Osteoblast (primary cell): ENCODE results near the gene ASCC2. TPM values are rescaled to one million over a fixed set of nuclear protein-coding genes. Genes with fewer than 3 reads are reported as not detected.
A peak's percentile ranks its signal among the peaks of the same experiment; 100 is the strongest.

Experiments used
- DNase-seq: peaks from one replicate; pipeline ENCODE4 v3.0.0; 2011; ENCODE audit warnings: low spot score, mixed read lengths; ENCODE audit not compliant: insufficient read length; ENCODE audit errors: missing footprints
- H2AFZ ChIP-seq: 2 replicates; pipeline ENCODE4 v1.6.0; 2011; ENCODE audit warnings: mild to moderate bottlenecking, low read length
- H3K27ac ChIP-seq: 2 replicates; pipeline ENCODE4 v1.5.1; 2011; ENCODE audit warnings: mild to moderate bottlenecking, low read depth, low read length, moderate library complexity
- H3K27me3 ChIP-seq: 2 replicates; pipeline ENCODE4 v1.6.0; 2012; ENCODE audit warnings: mild to moderate bottlenecking, control low read depth, inconsistent platforms, low read length, moderate library complexity; ENCODE audit not compliant: insufficient read depth
- H3K36me3 ChIP-seq: 2 replicates; pipeline ENCODE4 v1.5.1; 2011; ENCODE audit warnings: mild to moderate bottlenecking, low read length, control low read depth, moderate library complexity; ENCODE audit not compliant: insufficient read depth
- H3K4me1 ChIP-seq: 2 replicates; pipeline ENCODE4 v1.5.1; 2011; ENCODE audit warnings: mild to moderate bottlenecking, low read length, control low read depth, moderate library complexity; ENCODE audit not compliant: insufficient read depth
- H3K4me2 ChIP-seq: 2 replicates; pipeline ENCODE4 v1.6.0; 2011; ENCODE audit warnings: mild to moderate bottlenecking, low read length; ENCODE audit not compliant: insufficient read depth
- H3K4me3 ChIP-seq: fragments of 200-600 bp; sonication (generic); 3 replicates; pipeline ENCODE4 v1.5.1; 2012; ENCODE audit warnings: mild to moderate bottlenecking, low read length, inconsistent platforms; ENCODE audit not compliant: insufficient read depth
- H3K79me2 ChIP-seq: 2 replicates; pipeline ENCODE4 v1.6.0; 2012; ENCODE audit warnings: mild to moderate bottlenecking, low read length, control low read depth, inconsistent platforms; ENCODE audit not compliant: insufficient read depth
- H3K9me3 ChIP-seq: 2 replicates; pipeline ENCODE4 v1.5.1; 2011; ENCODE audit warnings: low read depth, low read length, control low read depth
- H4K20me1 ChIP-seq: 2 replicates; pipeline ENCODE4 v1.6.0; 2012; ENCODE audit warnings: mild to moderate bottlenecking, low read length, control low read depth; ENCODE audit not compliant: insufficient read depth
- CTCF ChIP-seq: IDR thresholded peaks from 2 replicates; pipeline ENCODE4 v1.5.1; 2011; ENCODE audit warnings: mild to moderate bottlenecking, low read depth, low read length, moderate library complexity; ENCODE audit errors: extremely low read depth
- total RNA-seq: library from RNA; depleted of rRNA; stranded (reverse); fragments of >200 nt; gene quantifications from 2 replicates; pipeline ENCODE4 v1.2.3, GENCODE V29; 2012

ASCC2 gene
- total RNA-seq, 1 donor: 21.0 TPM

- Histone ChIP-seq H3K9me3 (peaks cover 2% of the 10 kb centered on the region), H3K79me2 (peaks cover 3% of the 10 kb centered on the region), H3K4me3 (no peak overlapping the region), H2AFZ (no peak overlapping the region), H3K27ac (peak overlapping the region; percentile 77), H4K20me1 (no peaks in the 10 kb centered on the region), H3K27me3 (no peaks in the 10 kb centered on the region), H3K36me3 (no peaks in the 10 kb centered on the region), H3K4me2 (peak overlapping the region; percentile 35), H3K4me1 (peaks cover 18% of the 10 kb centered on the region)
- TF ChIP-seq CTCF: no peak
- DNase-seq: peak; percentile 94
Measured at GRCh38 chr22:29842740-29843139, 4.7 kb upstream of the ASCC2 start.

GRCh38 chr22:29842172-29842571, 4.1 kb upstream of the ASCC2 start:
- Histone ChIP-seq H3K79me2 (peaks cover 9% of the 10 kb centered on the region), H3K27me3 (no peaks in the 10 kb centered on the region), H3K27ac (peak overlapping the region; percentile 77), H3K9me3 (peaks cover 2% of the 10 kb centered on the region), H3K4me2 (peak overlapping the region; percentile 35), H3K36me3 (no peaks in the 10 kb centered on the region), H3K4me3 (no peak overlapping the region), H2AFZ (no peak overlapping the region), H4K20me1 (no peaks in the 10 kb centered on the region), H3K4me1 (peaks cover 23% of the 10 kb centered on the region)
- no peak for TF ChIP-seq CTCF
- no peak for DNase-seq

- Histone ChIP-seq H2AFZ (no peak overlapping the region), H3K4me2 (no peak overlapping the region), H3K79me2 (peaks cover 26% of the 10 kb centered on the region), H3K27me3 (no peaks in the 10 kb centered on the region), H3K36me3 (no peaks in the 10 kb centered on the region), H3K4me1 (peaks cover 28% of the 10 kb centered on the region), H3K9me3 (no peaks in the 10 kb centered on the region), H4K20me1 (no peaks in the 10 kb centered on the region), H3K27ac (no peak overlapping the region), H3K4me3 (no peak overlapping the region)
- TF ChIP-seq CTCF: no peak
- no peak for DNase-seq
Measured at GRCh38 chr22:29840498-29840897, 2.4 kb upstream of the ASCC2 start.

- H4K20me1 ChIP-seq: peaks cover 5% of the 10 kb centered on the region
- H3K79me2 ChIP-seq: peaks cover 37% of the 10 kb centered on the region
- peak overlapping the region; percentile 97 for H3K4me2 ChIP-seq
- no peaks in the 10 kb centered on the region for H3K27me3 ChIP-seq
- H3K9me3 ChIP-seq: no peaks in the 10 kb centered on the region
- H3K4me1 ChIP-seq: peaks cover 28% of the 10 kb centered on the region
- H3K4me3 ChIP-seq: no peak overlapping the region
- TF ChIP-seq CTCF: no peak
- no peak overlapping the region for H3K27ac ChIP-seq
- DNase-seq: no peak
- H2AFZ ChIP-seq: peak overlapping the region; percentile 82
- H3K36me3 ChIP-seq: peaks cover 4% of the 10 kb centered on the region
Measured at GRCh38 chr22:29839039-29839438, 965 bp upstream of the ASCC2 start.
